ENCODE measurements around the gene VTI1A. TPM values are rescaled to one million over a fixed set of nuclear protein-coding genes. Genes with fewer than 3 reads are reported as not detected.

Gene VTI1A
- total and polyA plus RNA-seq, 2 of the 4 experiments (the other 2 are of a cell fraction) = 9.7 to 24.9 TPM

DNA sequence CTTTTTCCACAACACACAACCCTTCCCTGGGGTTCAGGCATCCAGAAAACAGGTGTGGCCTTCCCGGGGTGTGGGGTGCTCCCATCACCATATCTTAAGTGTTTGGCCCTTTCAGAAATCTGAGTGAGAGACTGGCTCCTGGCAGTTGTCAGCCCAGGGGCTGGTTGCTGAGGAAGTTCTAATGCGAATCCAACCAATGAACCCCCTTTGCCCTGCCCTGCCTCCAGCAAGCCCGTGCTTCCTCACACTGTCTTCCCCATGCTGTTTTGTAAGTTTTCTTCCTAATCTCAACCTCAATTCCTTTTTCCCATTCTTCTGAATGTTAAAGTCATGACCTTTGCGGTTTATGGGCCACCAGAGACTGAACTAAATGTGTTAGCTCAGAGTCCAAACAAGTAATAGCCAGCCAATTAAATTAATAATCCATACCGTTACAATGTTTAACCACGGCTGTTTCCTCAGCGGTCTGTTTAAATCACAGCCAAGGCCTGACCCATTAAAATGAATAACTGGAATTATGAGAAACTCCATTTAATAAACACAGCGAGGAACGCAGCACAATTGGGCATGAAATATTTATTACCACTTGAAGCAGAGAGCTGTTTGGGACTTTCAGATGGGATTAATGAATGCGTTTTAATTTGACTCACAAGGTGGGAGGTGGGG lies 412.1 kb downstream of the VTI1A start:
- TF ChIP-seq CTCF (conservative IDR thresholded peaks at IDR 0.05; ENCODE audit: low read depth, low read length) (no peak), CHD1 (IDR thresholded peaks at IDR 0.05; ENCODE audit: low read depth, low read length) (no peak), SMC3 (IDR thresholded peaks at IDR 0.05; ENCODE audit: low read depth, low read length) (no peak), MXI1 (IDR thresholded peaks at IDR 0.05; ENCODE audit: borderline replicate concordance, low read depth, low read length) (no peak), RAD21 (IDR thresholded peaks at IDR 0.05; ENCODE audit: low read length) (no peak), MAZ (IDR thresholded peaks at IDR 0.05; ENCODE audit: borderline replicate concordance, low read depth, low read length) (no peak), RFX5 (IDR thresholded peaks at IDR 0.05; ENCODE audit: low read depth, low read length) (no peak), MAFK (IDR thresholded peaks at IDR 0.05; ENCODE audit: low read depth, low read length) (no peak), POLR2A (IDR thresholded peaks at IDR 0.05; ENCODE audit: low read depth, low read length) (no peak), NFE2L2 (IDR thresholded peaks at IDR 0.05; ENCODE audit: low read depth, low read length) (no peak), RCOR1 (IDR thresholded peaks at IDR 0.05; ENCODE audit: insufficient replicate concordance, low read length) (no peak), FOS (IDR thresholded peaks at IDR 0.05; ENCODE audit: low read depth, low read length) (no peak), BHLHE40 (IDR thresholded peaks at IDR 0.05; ENCODE audit: low read depth, low read length) (no peak), CEBPB (IDR thresholded peaks at IDR 0.05; ENCODE audit: low read depth, low read length) (no peak)
- TF ChIP-seq, protein P1, sequence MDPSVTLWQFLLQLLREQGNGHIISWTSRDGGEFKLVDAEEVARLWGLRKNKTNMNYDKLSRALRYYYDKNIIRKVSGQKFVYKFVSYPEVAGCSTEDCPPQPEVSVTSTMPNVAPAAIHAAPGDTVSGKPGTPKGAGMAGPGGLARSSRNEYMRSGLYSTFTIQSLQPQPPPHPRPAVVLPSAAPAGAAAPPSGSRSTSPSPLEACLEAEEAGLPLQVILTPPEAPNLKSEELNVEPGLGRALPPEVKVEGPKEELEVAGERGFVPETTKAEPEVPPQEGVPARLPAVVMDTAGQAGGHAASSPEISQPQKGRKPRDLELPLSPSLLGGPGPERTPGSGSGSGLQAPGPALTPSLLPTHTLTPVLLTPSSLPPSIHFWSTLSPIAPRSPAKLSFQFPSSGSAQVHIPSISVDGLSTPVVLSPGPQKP (IDR thresholded peaks at IDR 0.05; ENCODE audit: borderline replicate concordance, low read depth, low read length) = no peak
- TF ChIP-seq, protein P2, sequence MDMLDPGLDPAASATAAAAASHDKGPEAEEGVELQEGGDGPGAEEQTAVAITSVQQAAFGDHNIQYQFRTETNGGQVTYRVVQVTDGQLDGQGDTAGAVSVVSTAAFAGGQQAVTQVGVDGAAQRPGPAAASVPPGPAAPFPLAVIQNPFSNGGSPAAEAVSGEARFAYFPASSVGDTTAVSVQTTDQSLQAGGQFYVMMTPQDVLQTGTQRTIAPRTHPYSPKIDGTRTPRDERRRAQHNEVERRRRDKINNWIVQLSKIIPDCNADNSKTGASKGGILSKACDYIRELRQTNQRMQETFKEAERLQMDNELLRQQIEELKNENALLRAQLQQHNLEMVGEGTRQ (IDR thresholded peaks at IDR 0.05; ENCODE audit: low read depth, low read length) = no peak

More for the DNA sequence above, 412.1 kb downstream of the VTI1A start:
- intact Hi-C loops (cut with micrococcal nuclease) = no loop called here
- no peak overlapping the region for H3K23ac ChIP-seq (ENCODE audit: low read depth, low read length)
- H3K27me3 ChIP-seq (ENCODE audit: control insufficient read depth, insufficient read depth, low read length) = peaks cover 8% of the 10 kb centered on the region
- no peak for DNase-seq
- H3K4me2 ChIP-seq (ENCODE audit: low read depth, low read length) = no peak overlapping the region
- H2BK120ac ChIP-seq (ENCODE audit: low read depth, low read length) = no peak overlapping the region
- no peak overlapping the region for H3K14ac ChIP-seq (replicated peaks; ENCODE audit: low read depth, low read length)
- H4K5ac ChIP-seq (ENCODE audit: low read depth, low read length) = no peak overlapping the region
- no peak overlapping the region for H3K9ac ChIP-seq (ENCODE audit: low read depth, low read length)
- no peak overlapping the region for H4K91ac ChIP-seq (ENCODE audit: insufficient read depth, low read depth, low read length)
- ChIA-PET POLR2A (ENCODE audit: unreplicated experiment) (no interaction called here), CTCF (no interaction called here)
- no peak overlapping the region for H2BK20ac ChIP-seq (ENCODE audit: low read depth, low read length)
- no peaks in the 10 kb centered on the region for H3K4me1 ChIP-seq (ENCODE audit: control insufficient read depth, insufficient read depth, low read length)
- H3K9me1 ChIP-seq (ENCODE audit: insufficient read depth, low read length) = no peaks in the 10 kb centered on the region
- no peak overlapping the region for H2BK5ac ChIP-seq (ENCODE audit: low read depth, low read length, poor library complexity, severe bottlenecking)
- dilution Hi-C loops (cut with HindIII; ENCODE audit: low sequenced_read_pairs, unreplicated experiment) = no loop called here
- no CpG with 5 or more reads among the region's 10 CpGs for WGBS, 2 experiments (ENCODE audit: extremely low coverage in 2 of 2, insufficient read length in 1 of 2)
- H3K4me3 ChIP-seq (ENCODE audit: insufficient read depth, low read depth, low read length) = no peak overlapping the region
- H4K20me1 ChIP-seq (ENCODE audit: insufficient read depth, low read length) = no peaks in the 10 kb centered on the region
- H3K18ac ChIP-seq (ENCODE audit: low read depth, low read length) = no peak overlapping the region
- in situ Hi-C loops (cut with MboI; ENCODE audit: low sequenced_read_pairs) = no loop called here
- H4K8ac ChIP-seq (ENCODE audit: low read depth in 2 of 2, low read length in 2 of 2) = no peak overlapping the region
- H3K79me1 ChIP-seq (ENCODE audit: low read depth in 1 of 2, low read length in 2 of 2) = no peaks in the 10 kb centered on the region
- ATAC-seq (ENCODE audit: low read depth) = no peak
- H3K56ac ChIP-seq (ENCODE audit: extremely low read depth, insufficient read depth, low read length) = no peak overlapping the region
- H2AK5ac ChIP-seq (ENCODE audit: low read depth, low read length) = no peak overlapping the region
- H3K9me3 ChIP-seq (ENCODE audit: control insufficient read depth, insufficient read depth, low read length) = peaks cover 3% of the 10 kb centered on the region
- no peak overlapping the region for H3K27ac ChIP-seq (ENCODE audit: insufficient read depth, low read length)
- H2BK15ac ChIP-seq (ENCODE audit: low read depth, low read length) = no peak overlapping the region
- no peak overlapping the region for H3K4ac ChIP-seq (ENCODE audit: low read depth, low read length)
- no TSS peak for BruUV-seq (replicated peaks)
- no peaks in the 10 kb centered on the region for H3K36me3 ChIP-seq (ENCODE audit: control insufficient read depth, insufficient read depth, low read length)
- H2AK9ac ChIP-seq (replicated peaks; ENCODE audit: low read depth, low read length, poor library complexity) = no peak overlapping the region
- no peak overlapping the region for H2AFZ ChIP-seq (replicated peaks; ENCODE audit: low read length, poor library complexity)

Data from IMR-90 (cell line).